Ovary (tissue), 3 donors: ENCODE data around the gene MGAT4B.
A peak's percentile ranks its signal among the peaks of the same experiment; 100 is the strongest.

ENCODE experiments used
- CTCF ChIP-seq, 3 donors: fragments of 450-650 bp in 2 of 3; fragments of 200-600 bp in 1 of 3; IDR thresholded peaks; one replicate each; pipeline versions ENCODE4 v1.5.1 to v1.8.0; 2016 to 2022; ENCODE audit warnings: antibody characterized with exemption in 3 of 3, mild to moderate bottlenecking in 1 of 3
- POLR2A ChIP-seq: fragments of 450-650 bp; IDR thresholded peaks from one replicate; pipeline ENCODE4 v1.6.1; 2017; ENCODE audit warnings: antibody characterized with exemption, mild to moderate bottlenecking, moderate library complexity
- donor health status: DM: no; HTN: no; CAD: no.

GRCh38 chr5:179763215-179763945 lies 43.3 kb downstream of the MGAT4B start:
- peak; percentile 58 to 88 (median 87) for TF ChIP-seq CTCF (IDR thresholded peaks at IDR 0.05)
- no peak for TF ChIP-seq POLR2A
